ENCODE results near the gene FAM131C. TPM values are rescaled to one million over a fixed set of nuclear protein-coding genes. Genes with fewer than 3 reads are reported as not detected.
"Not testable (repeated sequence)": the region's sequence is repeated elsewhere in the genome, so short reads cannot be mapped to it uniquely, and the experiment has no call there.

Gene FAM131C
- polyA plus RNA-seq, 1 donor: 1.1 TPM

DNA sequence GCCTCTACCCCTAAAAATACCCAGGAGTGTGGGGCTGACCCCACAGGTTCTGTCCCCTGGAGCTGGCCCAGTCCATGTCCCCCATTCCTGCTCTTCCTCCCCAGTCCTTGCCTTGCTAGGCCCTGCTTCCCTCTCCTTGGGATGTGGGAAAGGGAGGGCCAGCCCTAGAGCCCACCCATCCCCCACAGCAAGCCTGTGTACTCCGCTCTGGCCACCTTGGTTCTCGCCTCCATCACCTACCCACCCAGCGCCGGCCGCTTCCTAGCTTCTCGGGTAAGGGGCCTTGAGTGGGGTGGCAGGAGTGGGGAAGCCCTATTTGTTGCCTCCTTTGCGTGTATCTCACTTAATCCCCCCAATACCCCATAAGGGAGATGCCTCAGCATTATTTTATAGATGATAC, 23.1 kb downstream of the FAM131C start:
- Histone ChIP-seq H3K4me3 (ENCODE audit: low read length) (no peak overlapping the region), H3K27me3 (ENCODE audit: control insufficient read depth, insufficient read depth, low read length) (no peaks in the 10 kb centered on the region), H3K9me3 (ENCODE audit: control insufficient read depth, low read depth, low read length) (no peaks in the 10 kb centered on the region), H3K4me1 (ENCODE audit: control insufficient read depth, insufficient read depth, low read length) (peaks cover 9% of the 10 kb centered on the region), H3K36me3 (ENCODE audit: control insufficient read depth, insufficient read depth, low read length) (no peaks in the 10 kb centered on the region), H3K27ac (ENCODE audit: low read length) (no peak overlapping the region)
- no CpG with 5 or more reads among the region's 7 CpGs for WGBS (ENCODE audit: insufficient coverage, low lambda C conversion rate)
- no peak for DNase-seq

- peak; percentile 50 to 58 for DNase-seq
- H3K36me3 ChIP-seq (ENCODE audit: control insufficient read depth, insufficient read depth, low read length): no peaks in the 10 kb centered on the region
- H3K27me3 ChIP-seq (ENCODE audit: control insufficient read depth, insufficient read depth, low read length): no peaks in the 10 kb centered on the region
- no peaks in the 10 kb centered on the region for H3K9me3 ChIP-seq (ENCODE audit: control insufficient read depth, low read depth, low read length)
- H3K4me3 ChIP-seq (ENCODE audit: low read length): peak overlapping the region; percentile 45
- no peak overlapping the region for H3K27ac ChIP-seq (ENCODE audit: low read length)
- H3K4me1 ChIP-seq (ENCODE audit: control insufficient read depth, insufficient read depth, low read length): peaks cover 9% of the 10 kb centered on the region
- no CpG with 5 or more reads among the region's 25 CpGs for WGBS (ENCODE audit: insufficient coverage, low lambda C conversion rate)
Observed at GRCh38 chr1:16048573-16049189, 24.8 kb downstream of the FAM131C start.

GRCh38 chr1:16047791-16048475, 25.5 kb downstream of the FAM131C start:
- peaks cover 9% of the 10 kb centered on the region for H3K4me1 ChIP-seq (ENCODE audit: control insufficient read depth, insufficient read depth, low read length)
- no CpG with 5 or more reads among the region's 19 CpGs for WGBS (ENCODE audit: insufficient coverage, low lambda C conversion rate)
- no peaks in the 10 kb centered on the region for H3K36me3 ChIP-seq (ENCODE audit: control insufficient read depth, insufficient read depth, low read length)
- no peak overlapping the region for H3K27ac ChIP-seq (ENCODE audit: low read length)
- no peaks in the 10 kb centered on the region for H3K9me3 ChIP-seq (ENCODE audit: control insufficient read depth, low read depth, low read length)
- peak overlapping the region; percentile 45 for H3K4me3 ChIP-seq (ENCODE audit: low read length)
- no peak for DNase-seq
- no peaks in the 10 kb centered on the region for H3K27me3 ChIP-seq (ENCODE audit: control insufficient read depth, insufficient read depth, low read length)

DNA sequence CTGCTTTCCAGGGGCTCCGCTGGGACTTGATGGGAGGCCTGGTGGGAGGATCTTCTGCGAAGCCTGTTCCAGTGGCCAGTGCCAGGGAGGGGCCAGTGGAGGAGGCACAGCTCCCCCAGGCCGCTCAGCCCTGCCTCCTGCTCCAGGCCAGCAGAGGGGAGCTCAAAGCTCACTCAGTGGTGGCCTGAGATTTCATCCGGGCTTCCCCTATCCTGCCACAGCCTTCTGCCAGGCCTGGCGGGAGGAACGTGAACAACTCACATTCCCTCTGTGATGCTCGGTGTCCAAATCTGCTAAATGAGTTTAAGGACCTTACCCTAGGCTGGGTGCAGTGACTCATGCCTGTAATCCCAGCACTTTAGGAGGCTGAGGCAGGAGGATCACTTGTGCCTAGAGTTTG, 26.6 kb downstream of the FAM131C start:
- H3K4me1 ChIP-seq (ENCODE audit: control insufficient read depth, insufficient read depth, low read length): peaks cover 9% of the 10 kb centered on the region
- no peaks in the 10 kb centered on the region for H3K27me3 ChIP-seq (ENCODE audit: control insufficient read depth, insufficient read depth, low read length)
- no peak overlapping the region for H3K4me3 ChIP-seq (ENCODE audit: low read length)
- no peaks in the 10 kb centered on the region for H3K36me3 ChIP-seq (ENCODE audit: control insufficient read depth, insufficient read depth, low read length)
- WGBS (ENCODE audit: insufficient coverage, low lambda C conversion rate): no CpG with 5 or more reads among the region's 7 CpGs
- H3K27ac ChIP-seq (ENCODE audit: low read length): no peak overlapping the region
- DNase-seq: no peak
- no peaks in the 10 kb centered on the region for H3K9me3 ChIP-seq (ENCODE audit: control insufficient read depth, low read depth, low read length)

DNA sequence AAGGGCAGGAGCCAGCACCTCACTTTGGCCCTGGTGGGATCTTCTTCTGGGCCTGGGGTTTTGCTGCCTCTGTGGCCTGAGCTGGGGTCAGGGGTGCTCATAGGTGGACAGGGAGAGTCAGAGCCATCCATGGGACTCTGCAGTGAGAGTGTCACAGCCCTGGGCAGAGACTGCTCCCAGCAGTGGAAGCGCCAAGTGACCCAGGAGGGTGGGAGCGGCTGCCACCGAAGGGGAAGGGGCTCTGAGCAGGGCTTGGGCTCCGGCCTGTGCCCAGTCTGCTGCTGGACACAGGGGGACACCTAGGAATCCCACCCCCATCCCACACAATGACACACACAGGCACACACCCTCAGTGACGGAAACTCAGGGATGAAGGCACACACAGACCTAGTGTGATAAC, 29.5 kb downstream of the FAM131C start:
- Histone ChIP-seq H3K27ac (ENCODE audit: low read length) (no peak overlapping the region), H3K9me3 (ENCODE audit: control insufficient read depth, low read depth, low read length) (no peaks in the 10 kb centered on the region), H3K4me1 (ENCODE audit: control insufficient read depth, insufficient read depth, low read length) (peaks cover 5% of the 10 kb centered on the region), H3K36me3 (ENCODE audit: control insufficient read depth, insufficient read depth, low read length) (no peaks in the 10 kb centered on the region), H3K4me3 (ENCODE audit: low read length) (no peak overlapping the region), H3K27me3 (ENCODE audit: control insufficient read depth, insufficient read depth, low read length) (no peaks in the 10 kb centered on the region)
- no CpG with 5 or more reads among the region's 5 CpGs for WGBS (ENCODE audit: insufficient coverage, low lambda C conversion rate)
- no peak for DNase-seq

- DNase-seq: no peak
- H3K27ac ChIP-seq (ENCODE audit: low read length): no peak within 1 kb of the TSS
- H3K36me3 ChIP-seq (ENCODE audit: control insufficient read depth, insufficient read depth, low read length): no peaks in the 10 kb centered on the region
- H3K4me3 ChIP-seq (ENCODE audit: low read length): no peak within 1 kb of the TSS
- WGBS (ENCODE audit: insufficient coverage, low lambda C conversion rate): no CpG with 5 or more reads among the region's 7 CpGs
- H3K4me1 ChIP-seq (ENCODE audit: control insufficient read depth, insufficient read depth, low read length): peaks cover 2% of the 10 kb centered on the region
- no peaks in the 10 kb centered on the region for H3K27me3 ChIP-seq (ENCODE audit: control insufficient read depth, insufficient read depth, low read length)
- no peaks in the 10 kb centered on the region for H3K9me3 ChIP-seq (ENCODE audit: control insufficient read depth, low read depth, low read length)
Observed at GRCh38 chr1:16043521-16043920, 29.9 kb downstream of the FAM131C start, which contains the start of gene CLCNKB. Gene CLCNKB, plus strand, starts transcription at chr1:16043782. Its CDS starts 711 bp downstream, at chr1:16044493.

DNA sequence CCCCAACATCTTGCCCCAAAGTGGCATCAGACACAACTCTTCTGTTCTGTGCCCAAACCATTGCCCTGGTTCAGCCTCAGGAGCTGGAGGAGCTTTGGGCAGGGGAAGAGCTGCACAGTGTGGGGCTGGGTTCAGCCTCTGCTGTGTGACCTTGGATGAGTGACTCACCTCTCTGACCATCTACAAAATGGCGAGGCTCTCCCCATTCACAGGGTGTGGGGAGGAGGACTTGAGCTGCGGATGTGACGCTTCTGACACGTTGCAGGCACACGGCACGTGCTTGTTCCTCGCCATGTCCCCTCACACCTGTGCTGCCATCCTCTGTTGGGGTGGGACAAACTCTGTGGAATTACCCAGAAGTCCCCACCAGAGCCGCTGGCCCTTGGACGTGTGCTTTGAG, 30.8 kb downstream of the FAM131C start:
- not testable (repeated sequence) for H3K27ac ChIP-seq (ENCODE audit: low read length); H3K9me3 ChIP-seq (ENCODE audit: control insufficient read depth, low read depth, low read length); H3K27me3 ChIP-seq (ENCODE audit: control insufficient read depth, insufficient read depth, low read length); H3K4me1 ChIP-seq (ENCODE audit: control insufficient read depth, insufficient read depth, low read length); H3K4me3 ChIP-seq (ENCODE audit: low read length); DNase-seq; H3K36me3 ChIP-seq (ENCODE audit: control insufficient read depth, insufficient read depth, low read length)
- no CpG with 5 or more reads among the region's 9 CpGs for WGBS (ENCODE audit: insufficient coverage, low lambda C conversion rate)

- no peak overlapping the region for H3K27ac ChIP-seq (ENCODE audit: low read length)
- H3K36me3 ChIP-seq (ENCODE audit: control insufficient read depth, insufficient read depth, low read length): no peaks in the 10 kb centered on the region
- no peaks in the 10 kb centered on the region for H3K4me1 ChIP-seq (ENCODE audit: control insufficient read depth, insufficient read depth, low read length)
- DNase-seq: no peak
- H3K27me3 ChIP-seq (ENCODE audit: control insufficient read depth, insufficient read depth, low read length): no peaks in the 10 kb centered on the region
- no peaks in the 10 kb centered on the region for H3K9me3 ChIP-seq (ENCODE audit: control insufficient read depth, low read depth, low read length)
- WGBS (ENCODE audit: insufficient coverage, low lambda C conversion rate): no CpG with 5 or more reads among the region's 9 CpGs
- no peak overlapping the region for H3K4me3 ChIP-seq (ENCODE audit: low read length)
Observed at GRCh38 chr1:16042096-16042495, 31.4 kb downstream of the FAM131C start.

GRCh38 chr1:16041200-16041599, 32.3 kb downstream of the FAM131C start:
- H3K4me1 ChIP-seq (ENCODE audit: control insufficient read depth, insufficient read depth, low read length): no peaks in the 10 kb centered on the region
- no peaks in the 10 kb centered on the region for H3K9me3 ChIP-seq (ENCODE audit: control insufficient read depth, low read depth, low read length)
- no peaks in the 10 kb centered on the region for H3K36me3 ChIP-seq (ENCODE audit: control insufficient read depth, insufficient read depth, low read length)
- WGBS (ENCODE audit: insufficient coverage, low lambda C conversion rate): no CpG with 5 or more reads among the region's 8 CpGs
- no peak for DNase-seq
- H3K27me3 ChIP-seq (ENCODE audit: control insufficient read depth, insufficient read depth, low read length): no peaks in the 10 kb centered on the region
- H3K27ac ChIP-seq (ENCODE audit: low read length): no peak overlapping the region
- no peak overlapping the region for H3K4me3 ChIP-seq (ENCODE audit: low read length)

GRCh38 chr1:16039871-16040270, 33.6 kb downstream of the FAM131C start:
- H3K27me3 ChIP-seq (ENCODE audit: control insufficient read depth, insufficient read depth, low read length); H3K36me3 ChIP-seq (ENCODE audit: control insufficient read depth, insufficient read depth, low read length); H3K4me1 ChIP-seq (ENCODE audit: control insufficient read depth, insufficient read depth, low read length); DNase-seq; H3K4me3 ChIP-seq (ENCODE audit: low read length); H3K9me3 ChIP-seq (ENCODE audit: control insufficient read depth, low read depth, low read length); H3K27ac ChIP-seq (ENCODE audit: low read length): not testable (repeated sequence)
- no CpG with 5 or more reads among the region's 8 CpGs for WGBS (ENCODE audit: insufficient coverage, low lambda C conversion rate)

GRCh38 chr1:16038620-16038912, 34.9 kb downstream of the FAM131C start:
- Histone ChIP-seq H3K36me3 (ENCODE audit: control insufficient read depth, insufficient read depth, low read length) (no peaks in the 10 kb centered on the region), H3K27me3 (ENCODE audit: control insufficient read depth, insufficient read depth, low read length) (no peaks in the 10 kb centered on the region), H3K27ac (ENCODE audit: low read length) (no peak overlapping the region), H3K4me3 (ENCODE audit: low read length) (no peak overlapping the region), H3K9me3 (ENCODE audit: control insufficient read depth, low read depth, low read length) (no peaks in the 10 kb centered on the region), H3K4me1 (ENCODE audit: control insufficient read depth, insufficient read depth, low read length) (no peaks in the 10 kb centered on the region)
- DNase-seq: peak in 1 of 2 donors; percentile 26
- no CpG with 5 or more reads among the region's 4 CpGs for WGBS (ENCODE audit: insufficient coverage, low lambda C conversion rate)
